NCI-H345 (cell line): ENCODE data around the gene GRIN3A.
"Not testable (repeated sequence)": the region's sequence is repeated elsewhere in the genome, so short reads cannot be mapped to it uniquely, and the experiment has no call there.

Experiments used
- DNase-seq: peaks from one replicate; lab custom pipeline; 2025; lab: John Stamatoyannopoulos, UW

GRIN3A gene

GRCh38 chr9:101738566-101739183, at the start of gene GRIN3A:
TSS of gene GRIN3A (minus strand) at chr9:101738647. CDS start at chr9:101737979, 668 bp downstream.
- peak; percentile 73 for DNase-seq

DNA sequence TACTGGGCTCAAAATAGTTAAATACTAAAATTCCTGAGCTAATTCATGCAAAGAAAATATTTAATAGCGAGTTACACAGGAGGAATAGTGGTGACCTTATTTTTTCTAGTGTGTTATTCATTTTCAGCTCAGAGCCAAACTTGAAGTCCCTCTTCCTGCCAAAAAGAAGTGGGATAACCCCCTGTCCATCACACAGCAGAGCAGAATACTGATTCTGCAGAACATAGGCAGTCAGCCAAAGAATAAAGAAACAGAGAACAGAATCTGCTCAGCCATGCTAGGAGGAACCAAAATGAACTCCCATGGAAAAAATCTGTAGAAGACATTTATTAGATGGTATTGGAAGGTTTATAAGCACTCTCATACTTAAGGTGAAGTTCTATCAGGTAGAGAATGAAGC, 49.4 kb upstream of the GRIN3A start:
- DNase-seq, result no peak

- no peak for DNase-seq
Measured at GRCh38 chr9:101778332-101778731, 39.9 kb upstream of the GRIN3A start.

DNA sequence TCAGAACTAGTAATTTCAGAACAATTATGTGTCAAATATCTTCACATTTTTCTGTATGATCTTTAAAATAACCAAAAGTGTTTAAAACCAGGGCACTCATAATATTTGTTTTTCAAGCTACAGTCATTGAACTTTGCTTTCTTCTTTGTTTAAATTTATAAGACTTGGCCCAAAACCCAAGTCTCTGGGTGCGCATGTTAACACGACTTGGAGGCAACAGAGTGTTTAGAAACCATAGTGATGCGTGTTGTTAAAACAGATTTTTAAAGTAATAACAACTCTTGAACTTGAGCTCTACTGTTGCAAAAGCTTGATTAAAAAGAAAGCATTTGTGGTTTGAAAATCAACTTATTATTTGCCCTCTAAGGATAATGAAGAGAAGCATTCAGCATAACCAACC, 26.0 kb upstream of the GRIN3A start:
- no peak for DNase-seq

GRCh38 chr9:101758304-101758930, 20.0 kb upstream of the GRIN3A start:
- peak; percentile 1 for DNase-seq

- DNase-seq, result no peak
Measured at GRCh38 chr9:101753716-101754115, 15.3 kb upstream of the GRIN3A start.

- no peak for DNase-seq
Measured at GRCh38 chr9:101751895-101752294, 13.4 kb upstream of the GRIN3A start.

GRCh38 chr9:101739311-101739710, 864 bp upstream of the GRIN3A start:
- DNase-seq, result no peak

DNA sequence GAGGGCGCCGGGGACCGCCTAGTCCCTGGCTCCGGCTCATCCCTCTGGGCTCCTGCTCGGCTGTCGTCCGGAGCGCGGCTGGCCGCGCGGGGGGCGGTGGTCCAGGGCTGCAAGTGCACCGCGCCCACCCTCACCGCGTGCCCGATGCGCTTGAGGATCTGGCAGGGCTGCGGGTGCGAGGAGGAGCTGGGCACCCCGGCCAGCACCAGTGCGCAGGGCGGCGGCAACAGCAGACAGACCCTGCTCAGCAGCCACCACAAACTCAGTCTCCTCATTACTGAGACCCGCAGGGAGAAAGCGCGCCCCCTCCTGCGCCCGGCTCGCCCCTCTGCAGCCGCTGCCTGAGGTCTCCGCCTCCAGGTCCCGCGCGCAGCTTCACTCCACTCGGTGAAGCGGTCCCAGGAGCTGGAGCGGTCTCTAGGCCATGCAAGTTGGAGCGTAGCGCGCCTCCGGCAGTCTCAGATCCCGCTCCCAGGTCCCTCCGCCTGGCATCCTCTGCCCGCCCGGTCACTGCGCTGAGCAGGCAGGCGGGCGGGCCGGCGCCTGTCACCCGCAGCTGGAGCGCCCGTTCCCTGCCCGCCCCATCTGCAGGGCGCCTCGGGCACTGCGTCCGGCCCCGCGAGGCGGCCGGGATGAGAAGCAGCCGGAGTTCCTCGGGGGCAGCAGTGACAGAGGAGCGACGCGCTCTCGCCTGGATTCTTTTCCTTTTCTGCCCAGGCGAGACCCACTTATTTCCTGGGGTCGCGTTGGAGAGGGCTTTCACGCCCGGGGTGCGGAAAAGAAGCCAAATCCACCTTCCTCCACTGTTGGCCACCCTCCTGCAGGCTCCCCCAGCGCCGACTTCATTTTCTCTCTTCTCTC, 512 bp downstream of the GRIN3A start:
- DNase-seq, result peak; percentile 42

- DNase-seq, result no peak
Measured at GRCh38 chr9:101737165-101737704, 1.2 kb downstream of the GRIN3A start.

GRCh38 chr9:101736717-101737116, 1.7 kb downstream of the GRIN3A start:
- DNase-seq, result no peak

- no peak for DNase-seq
Measured at GRCh38 chr9:101731429-101731828, 7.0 kb downstream of the GRIN3A start.

DNA sequence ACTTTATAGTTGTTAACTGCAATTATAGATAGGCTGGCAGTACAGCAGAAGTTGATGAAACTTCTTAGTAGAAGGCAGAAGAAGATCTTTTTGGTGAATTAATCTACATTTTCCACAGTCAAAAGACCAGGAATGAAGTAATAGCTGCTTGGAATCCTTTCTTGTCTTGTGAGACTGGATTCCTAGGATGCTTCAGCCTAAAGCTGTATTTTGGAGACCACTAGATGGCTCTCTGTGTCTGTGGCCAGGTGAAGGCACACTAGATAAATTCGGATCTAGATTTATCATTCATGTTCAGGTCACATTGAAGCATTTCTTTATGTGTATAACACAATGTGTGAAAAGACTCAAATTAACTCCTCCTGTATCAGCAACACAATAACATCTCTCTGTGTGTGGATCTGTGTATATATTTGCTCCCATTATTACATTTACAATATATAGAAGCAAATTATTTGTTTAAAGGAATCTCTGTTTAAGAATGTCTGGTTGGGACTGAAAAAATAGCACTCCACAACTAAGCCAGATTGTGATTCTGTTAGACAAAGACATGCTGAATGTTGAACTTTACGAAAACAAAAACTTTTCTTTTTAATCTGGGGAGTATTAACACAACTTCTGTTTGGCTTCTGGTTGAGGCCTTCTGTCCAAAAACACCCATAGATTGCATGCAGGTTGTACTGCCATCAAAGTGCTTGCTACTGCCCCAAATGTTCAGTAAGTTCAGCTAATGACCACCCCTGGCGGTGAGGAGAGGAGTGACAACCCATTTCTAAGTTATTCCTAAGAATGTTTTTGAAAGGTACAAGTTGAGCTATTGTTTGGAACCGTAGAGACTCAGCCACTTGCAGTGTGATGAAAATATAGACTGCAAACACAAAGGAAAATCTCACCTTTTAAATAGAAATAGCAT, 10.6 kb downstream of the GRIN3A start:
- peak; percentile 42 for DNase-seq

- not testable (repeated sequence) for DNase-seq
Measured at GRCh38 chr9:101724271-101724670, 14.2 kb downstream of the GRIN3A start.

DNA sequence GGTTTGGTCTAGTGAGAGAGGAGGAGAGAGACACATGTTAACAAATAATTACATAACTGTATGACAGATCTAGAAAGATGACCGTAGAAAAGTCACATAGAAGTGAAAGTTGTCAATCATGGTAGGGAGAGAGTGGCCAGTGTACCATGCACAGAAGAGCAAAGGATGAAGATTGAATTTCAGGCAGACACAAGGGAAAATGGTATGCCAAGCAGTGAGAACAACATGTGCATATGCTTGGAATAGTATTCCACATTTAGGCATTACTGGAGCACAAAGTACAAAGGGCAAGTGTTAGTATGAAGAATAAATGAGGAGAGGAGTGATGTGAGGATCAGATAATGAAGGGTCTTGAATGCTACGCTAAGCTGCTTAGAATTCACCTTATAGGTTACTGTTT, 20.3 kb downstream of the GRIN3A start:
- DNase-seq, result no peak

DNA sequence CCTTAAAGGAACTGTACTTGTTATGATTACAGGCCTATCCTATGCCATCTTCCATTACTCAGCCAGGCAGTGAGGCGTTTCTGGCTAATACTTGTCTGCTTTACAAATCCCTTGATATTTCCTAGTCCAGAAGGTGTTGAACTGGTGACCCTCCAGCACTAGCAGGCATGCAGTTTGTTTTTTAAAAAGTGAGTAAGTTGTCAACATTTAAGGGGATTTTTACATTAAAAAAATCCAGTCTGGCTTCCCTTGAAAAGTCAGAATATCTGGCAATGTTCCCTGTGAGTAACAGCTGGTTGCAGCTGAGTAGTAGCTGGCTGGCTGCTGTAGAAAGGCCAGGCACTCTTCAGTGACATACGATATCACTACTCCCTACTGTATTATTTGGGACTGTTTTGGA, 21.8 kb downstream of the GRIN3A start:
- DNase-seq, result no peak

DNA sequence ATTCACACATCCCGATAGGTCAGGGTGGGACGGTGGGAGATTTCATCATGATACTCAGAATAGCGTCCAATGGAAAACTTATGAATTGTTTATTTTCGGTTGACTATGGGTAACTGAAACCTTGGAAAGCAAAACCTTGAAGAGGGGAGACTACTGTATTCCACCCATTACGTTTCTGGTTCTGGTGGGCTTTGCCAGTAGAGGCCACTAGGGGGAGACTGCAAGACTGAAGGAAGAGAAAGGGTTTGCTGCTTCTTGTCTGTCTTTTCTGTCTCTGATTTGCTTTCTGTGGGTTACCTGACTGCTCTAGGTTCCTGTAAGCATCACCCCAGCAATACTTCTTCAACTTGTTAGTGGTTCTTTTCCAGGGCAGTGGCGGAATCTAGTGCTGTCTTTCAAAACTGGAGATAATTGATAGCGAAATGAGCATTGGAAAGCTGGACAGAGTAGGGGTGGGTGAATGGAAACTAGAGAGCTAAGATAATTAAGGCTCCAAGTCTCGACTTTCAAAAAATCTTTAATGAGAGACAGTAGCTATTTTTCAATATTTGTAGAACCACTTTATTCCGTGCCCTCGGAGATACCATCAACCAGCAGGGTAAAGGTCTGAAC, 27.0 kb downstream of the GRIN3A start:
- no peak for DNase-seq

- DNase-seq, result no peak
Measured at GRCh38 chr9:101708855-101709254, 29.6 kb downstream of the GRIN3A start.

DNA sequence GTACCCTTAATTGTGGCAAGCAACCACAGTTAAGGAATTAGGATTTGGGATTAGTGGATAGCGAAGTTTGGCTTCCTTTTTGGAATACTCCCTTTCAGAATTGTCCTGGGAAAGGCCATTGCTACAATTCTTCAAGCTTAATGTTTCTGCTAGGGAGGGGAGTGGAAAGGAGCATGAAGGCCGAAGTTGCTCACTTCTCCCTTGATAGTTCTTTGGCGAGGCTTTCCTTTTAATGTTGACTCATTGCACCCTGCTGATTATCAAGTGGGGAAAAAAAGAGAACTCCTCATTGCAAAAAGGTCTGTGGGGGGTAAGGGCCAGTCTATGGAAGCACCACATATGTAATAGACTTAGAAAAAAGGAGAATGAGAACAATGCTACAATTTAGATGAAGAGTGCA, 30.7 kb downstream of the GRIN3A start:
- no peak for DNase-seq

DNA sequence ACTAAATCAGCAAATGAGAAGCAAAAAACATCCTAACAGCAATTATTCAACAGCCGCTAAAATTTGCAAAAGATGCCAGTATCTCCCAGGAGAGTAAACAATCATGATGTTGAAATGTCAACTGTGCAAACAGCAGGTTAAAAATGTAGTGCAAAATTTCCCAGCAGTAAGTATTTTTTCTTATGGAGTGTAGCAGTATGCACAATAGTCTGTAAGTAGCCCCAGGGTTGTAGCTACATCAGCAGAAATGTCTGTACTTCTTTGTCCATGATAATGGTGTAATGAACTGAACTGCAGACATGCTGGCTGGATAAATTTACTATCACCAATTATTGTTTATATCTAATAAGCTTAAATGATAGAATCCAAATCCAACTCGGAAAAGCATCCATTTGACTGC, 31.4 kb downstream of the GRIN3A start:
- no peak for DNase-seq

GRCh38 chr9:101706261-101706798, 32.1 kb downstream of the GRIN3A start:
- no peak for DNase-seq
